ENCODE results near the gene MPP7.

Gene MPP7

DNA sequence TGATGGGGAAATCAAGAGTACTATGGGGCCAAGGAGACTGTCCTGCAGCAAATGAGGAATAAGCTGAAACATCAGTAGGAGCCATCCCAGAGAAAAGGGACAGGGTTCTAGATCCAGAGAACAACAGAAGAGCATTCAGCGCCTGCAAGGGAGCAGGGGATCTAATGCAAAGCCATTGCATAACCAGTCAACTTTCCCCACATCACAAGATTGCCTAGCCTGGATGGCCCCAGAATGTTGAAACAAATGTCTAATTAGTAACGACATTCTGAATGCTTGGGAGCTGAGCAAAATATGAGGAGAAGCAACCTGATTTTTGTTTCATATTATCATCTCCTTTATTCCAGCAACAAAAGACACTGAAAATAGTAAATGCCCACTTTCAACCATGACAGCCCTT is 2.7 kb upstream of the MPP7 start:
- no peak for DNase-seq (ENCODE audit: low spot score)

DNA sequence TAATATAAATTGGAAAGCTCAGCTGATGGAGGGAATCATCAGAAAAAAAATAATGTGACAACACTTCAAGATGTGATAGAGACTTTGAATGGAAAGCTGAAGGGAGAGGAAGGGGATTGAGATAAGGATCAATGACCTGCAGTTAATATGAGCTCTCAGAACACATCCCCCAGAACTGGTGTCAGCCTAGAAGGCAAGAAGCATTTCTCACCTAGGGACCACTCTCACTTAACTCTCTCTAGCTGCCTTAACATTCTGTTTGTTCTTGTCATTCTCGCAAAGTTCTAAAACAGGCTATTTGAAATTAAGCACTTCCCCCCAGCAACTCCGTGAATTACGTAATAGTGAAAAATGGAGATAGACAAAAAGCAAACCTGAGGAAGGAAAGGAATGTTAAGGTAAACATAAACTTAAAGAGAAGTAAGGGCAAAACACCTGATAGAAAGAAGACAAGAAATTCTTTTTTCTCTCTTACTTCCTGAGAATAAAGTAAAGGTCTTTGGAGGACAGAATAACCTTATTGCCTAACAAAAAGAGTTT is 1.2 kb upstream of the MPP7 start:
- DNase-seq (ENCODE audit: low spot score): no peak

DNA sequence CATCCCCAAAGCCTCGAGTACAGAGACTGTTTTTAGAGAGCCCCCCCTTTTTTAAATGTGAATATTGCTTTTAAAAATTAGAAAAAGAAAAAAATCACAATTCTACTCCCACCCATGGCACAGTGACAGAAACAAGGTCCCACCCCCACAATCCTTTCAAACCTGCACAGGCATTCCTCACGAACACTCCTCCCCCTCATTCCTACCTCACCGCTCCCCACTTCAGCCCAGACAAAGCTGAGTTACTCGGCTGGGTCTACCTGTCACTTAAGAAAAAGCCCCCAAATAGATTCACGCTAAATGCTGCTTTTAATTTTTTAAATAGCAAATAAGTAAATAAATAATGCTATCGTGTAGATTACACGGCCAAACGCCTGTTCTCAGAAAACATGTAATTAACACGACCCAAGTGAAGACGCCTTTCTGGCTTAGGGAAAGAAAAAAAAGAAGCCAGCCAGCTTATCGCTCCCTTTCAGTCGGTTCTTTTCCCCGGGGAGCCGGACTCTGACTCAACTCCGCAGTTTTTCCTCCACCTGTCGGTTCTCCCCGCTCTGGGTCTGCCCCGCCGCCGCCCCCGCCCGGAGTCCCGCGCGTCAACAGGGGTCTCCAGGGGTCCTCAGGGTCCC is 739 bp downstream of the MPP7 start:
- no peak for DNase-seq (ENCODE audit: low spot score)

DNA sequence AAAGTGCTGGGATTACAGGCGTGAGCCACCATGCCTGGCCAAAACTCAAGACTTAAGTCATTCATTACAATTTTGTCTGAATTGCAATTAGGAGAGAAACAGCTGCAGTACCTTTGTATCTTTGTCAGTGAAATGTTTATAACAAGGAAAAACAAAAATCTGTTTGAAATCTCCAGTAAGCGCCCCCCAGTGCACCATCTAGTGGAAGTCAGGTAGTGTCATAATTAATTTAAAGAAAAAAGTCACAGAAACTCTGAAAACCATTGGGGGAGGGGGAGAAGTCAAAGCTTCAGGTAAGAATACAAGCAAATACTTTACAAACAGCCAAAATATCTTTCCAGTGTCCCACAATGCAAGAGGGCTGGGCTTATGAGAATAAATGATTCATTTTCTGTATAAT is 2.8 kb downstream of the MPP7 start:
- peak; percentile 24 for DNase-seq (ENCODE audit: low spot score)

DNA sequence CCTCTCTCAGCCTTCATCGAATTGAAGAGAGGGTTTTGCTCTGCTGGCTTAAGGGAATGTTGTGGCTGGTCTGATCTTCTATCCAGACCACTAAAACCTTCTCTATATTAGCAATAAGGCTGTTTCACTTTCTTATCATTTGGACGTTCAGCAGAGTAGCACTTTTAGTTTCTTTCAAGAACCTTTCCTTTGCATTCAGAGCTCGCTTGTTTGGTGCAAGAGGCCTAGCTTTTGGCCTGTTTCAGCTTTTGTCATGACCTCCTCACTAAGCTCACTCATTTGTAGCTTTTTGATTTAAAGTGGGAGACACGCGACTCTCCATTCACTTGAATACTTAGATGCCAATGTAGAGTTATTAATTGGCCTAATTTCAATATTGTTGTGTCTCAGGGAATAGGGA is 3.9 kb downstream of the MPP7 start:
- DNase-seq (ENCODE audit: low spot score): no peak

DNA sequence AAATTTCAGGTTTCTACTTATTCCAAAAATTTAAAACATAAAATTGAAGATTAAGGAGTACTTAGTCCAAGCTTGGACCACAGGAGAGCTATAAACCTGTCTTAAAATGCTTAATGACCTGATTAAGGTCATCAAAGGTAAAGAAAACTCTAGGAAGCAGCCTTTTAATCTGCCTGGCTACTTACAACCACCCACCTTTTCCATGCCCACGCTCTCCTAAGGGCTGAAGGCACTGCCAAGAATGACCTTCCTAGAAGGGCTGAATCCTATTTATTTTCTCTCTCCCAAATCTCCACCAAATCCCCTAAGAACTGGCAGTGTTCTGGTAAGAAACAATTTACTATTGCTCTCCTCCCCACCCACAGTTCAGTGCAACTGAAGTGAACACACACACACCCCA is 6.8 kb downstream of the MPP7 start:
- DNase-seq (ENCODE audit: low spot score): no peak

DNA sequence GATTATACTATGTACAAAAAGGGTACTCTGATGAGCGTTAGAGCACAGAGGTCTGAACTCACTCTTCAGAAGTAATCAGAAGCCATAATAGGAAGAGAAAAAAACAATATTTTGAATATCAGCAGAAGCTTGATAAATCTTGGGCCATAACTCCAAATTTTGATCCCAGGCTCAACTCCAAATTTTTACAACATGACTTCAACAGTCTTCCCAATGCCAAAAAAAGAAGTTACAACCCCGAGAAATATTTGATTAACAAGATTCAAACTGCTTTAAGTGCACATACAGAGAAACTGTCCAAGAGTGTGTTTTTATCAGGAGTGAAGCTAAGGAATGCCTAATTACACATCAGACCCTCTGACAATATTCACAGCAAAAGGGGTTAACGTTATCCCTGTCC is 7.5 kb downstream of the MPP7 start:
- no peak for DNase-seq (ENCODE audit: low spot score)

DNA sequence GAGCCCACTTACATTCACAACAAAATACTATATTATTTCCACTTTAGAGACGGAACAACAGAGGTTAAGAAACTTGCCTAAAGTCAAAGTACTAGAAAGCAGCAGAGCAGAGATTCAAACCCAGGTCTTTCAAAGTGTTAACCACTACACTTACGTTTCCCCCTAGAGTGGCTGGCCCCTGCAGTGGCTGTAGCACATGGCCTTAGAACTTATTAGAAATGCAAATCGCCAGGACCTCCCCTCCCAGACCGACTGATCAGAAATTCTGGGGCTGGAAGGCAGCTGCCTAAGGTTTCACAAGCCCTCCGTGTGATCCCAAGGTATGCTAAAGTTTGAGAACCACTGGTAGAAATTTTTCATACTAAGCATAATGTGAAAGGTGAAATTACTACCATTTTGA is 8.1 kb downstream of the MPP7 start:
- DNase-seq (ENCODE audit: low spot score): no peak

DNA sequence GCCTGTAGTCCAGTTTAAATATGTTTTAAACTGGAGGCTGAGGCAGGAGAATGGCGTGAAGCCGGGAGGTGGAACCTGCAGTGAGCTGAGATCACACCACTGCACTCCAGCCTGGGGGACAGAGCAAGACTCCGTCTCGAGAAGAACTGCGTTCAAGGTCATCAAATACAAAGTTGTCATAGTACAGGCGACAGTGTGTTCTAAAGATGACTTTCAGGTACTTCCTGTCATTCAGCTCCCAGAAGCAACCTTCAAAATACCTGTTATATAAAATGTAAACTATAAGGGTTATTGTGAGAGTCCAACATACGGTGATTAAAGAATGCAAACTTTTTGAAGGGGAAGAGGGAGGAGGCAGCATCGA is 8.7 kb downstream of the MPP7 start:
- DNase-seq (ENCODE audit: low spot score): no peak

DNA sequence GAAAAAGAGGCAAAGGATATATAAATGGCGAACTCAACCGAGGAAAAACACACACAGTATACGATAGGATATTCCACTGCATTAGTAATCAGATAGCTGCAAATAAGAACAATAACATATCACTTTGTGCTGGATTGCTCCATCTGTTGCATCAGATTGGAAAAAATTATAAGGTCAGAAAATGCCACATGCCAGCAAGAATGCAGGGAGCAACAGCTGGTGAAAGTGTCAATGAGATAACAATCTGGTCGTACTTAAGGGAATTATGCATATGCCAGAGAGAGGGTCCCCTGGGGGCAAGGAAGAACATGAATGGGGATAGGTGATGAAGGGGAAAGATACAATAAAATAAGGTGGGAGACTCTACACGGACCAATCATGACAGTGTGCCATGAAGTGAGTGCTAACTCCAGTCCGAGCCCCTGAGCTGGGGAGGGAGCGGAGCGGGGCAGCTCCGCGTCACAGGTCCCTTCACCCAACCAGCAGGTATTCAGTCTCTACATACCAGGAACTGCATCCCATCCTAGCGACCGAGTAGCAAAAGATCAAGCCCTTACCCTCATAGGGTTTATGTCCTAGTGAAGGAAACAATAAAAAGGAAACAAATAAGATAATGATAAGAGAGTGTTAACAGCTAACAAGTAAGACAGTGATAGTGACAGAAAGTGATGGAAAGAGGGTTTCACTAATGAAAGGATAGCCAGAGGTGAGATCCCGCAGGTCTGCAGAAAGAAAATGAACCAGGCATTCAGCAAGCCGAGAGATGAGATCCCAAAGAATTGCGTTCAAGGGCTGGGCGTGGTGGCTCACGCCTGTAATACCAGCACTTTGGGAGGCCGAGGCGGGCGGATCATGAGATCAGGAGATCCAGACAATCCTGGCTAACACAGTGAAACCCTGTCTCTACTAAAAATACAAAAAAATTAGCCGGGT is 9.4 kb downstream of the MPP7 start:
- no peak for DNase-seq (ENCODE audit: low spot score)

DNA sequence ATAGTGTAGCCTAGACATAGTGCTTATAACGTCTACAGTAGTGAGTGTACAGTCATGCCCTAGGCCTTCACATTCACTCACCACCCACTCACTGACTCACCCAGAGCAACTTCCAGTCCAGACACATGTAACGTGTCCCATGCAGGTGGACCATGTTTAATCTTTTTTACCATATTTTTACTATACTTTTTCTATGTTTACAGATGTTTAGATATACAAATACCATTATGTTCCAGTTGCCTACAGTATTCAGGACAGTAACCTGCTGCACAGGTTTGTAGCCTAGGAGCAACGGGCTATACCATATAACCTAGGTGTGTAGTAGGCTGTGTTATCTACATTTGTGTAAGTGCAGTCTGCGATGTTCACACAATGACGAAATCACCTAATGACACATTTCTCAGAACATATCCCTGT is 11.0 kb downstream of the MPP7 start:
- DNase-seq (ENCODE audit: low spot score): peak; percentile 15

DNA sequence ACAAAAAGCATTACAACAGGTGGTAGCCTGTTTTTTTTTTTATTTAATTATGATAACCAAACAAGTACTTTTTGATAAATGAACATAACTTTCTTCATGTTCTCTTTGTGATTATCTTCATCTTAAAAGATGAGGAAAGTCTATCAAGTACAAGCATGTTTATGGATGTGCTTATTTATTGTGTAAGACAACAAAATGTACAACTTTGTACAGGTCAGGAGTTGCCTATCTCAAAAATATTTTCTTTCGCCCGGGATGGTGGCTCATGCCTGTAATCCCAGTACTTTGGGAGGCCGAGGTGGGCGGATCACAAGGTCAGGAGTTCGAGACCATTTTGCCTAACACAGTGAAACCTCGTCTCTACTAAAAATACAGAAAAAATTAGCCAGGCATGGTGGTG is 17.0 kb downstream of the MPP7 start:
- no peak for DNase-seq (ENCODE audit: low spot score)

DNA sequence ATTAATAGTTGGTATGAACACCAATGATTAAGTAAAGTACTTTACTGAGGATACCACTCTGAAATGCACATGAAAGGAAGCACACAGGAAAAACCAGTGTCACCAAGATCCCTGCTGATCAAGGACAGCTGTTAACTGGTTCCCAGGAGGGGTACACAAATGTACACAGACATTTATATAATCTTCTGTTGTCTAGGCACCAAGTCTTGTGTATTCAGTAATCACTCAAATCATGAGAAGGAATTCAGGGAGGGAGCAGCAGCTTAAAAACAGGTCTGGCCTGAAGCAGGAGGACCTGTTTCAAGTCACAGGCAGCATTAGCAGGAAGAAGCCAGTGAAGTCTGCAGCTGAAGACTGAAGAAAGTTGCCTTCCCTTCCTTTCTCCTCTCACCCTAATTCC is 18.7 kb downstream of the MPP7 start:
- no peak for DNase-seq (ENCODE audit: low spot score)

DNA sequence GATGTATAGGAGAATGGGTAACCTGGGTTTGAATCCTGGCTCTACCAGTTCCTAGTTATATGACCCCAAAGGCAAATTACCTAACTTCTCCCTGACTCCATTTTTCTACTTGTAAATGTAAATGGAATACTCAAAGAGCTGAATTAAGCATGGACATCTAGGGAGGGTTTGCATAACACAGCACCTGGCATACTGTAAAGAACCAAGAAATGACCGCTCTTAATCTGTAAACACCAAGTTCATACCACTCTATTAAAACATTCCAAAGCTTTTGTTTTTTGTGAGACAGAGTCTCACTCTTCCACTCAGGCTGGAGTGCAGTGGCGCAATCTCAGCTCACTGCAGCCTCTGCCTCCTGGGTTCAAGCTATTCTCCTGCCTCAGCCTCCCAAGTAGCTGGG is 19.6 kb downstream of the MPP7 start:
- DNase-seq (ENCODE audit: low spot score): no peak

DNA sequence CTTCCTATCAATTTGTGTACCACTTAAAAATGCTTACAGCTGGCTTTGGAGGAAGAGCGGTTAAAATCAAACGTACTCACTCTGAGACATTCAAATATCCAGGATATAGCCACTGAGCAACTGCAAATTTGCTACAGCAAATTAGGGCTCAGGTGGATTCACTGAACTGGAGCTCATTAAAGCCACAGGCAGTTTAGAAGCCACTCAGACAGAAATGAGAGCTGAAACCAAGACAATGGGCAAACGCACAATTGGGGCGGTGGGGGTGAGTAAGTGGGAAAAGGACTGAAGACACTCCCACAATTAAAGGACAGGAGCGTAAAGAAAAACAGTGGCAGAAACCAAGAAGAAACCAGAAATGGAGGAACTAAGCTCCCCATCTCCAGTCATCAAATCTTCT is 20.5 kb downstream of the MPP7 start:
- no peak for DNase-seq (ENCODE audit: low spot score)

DNA sequence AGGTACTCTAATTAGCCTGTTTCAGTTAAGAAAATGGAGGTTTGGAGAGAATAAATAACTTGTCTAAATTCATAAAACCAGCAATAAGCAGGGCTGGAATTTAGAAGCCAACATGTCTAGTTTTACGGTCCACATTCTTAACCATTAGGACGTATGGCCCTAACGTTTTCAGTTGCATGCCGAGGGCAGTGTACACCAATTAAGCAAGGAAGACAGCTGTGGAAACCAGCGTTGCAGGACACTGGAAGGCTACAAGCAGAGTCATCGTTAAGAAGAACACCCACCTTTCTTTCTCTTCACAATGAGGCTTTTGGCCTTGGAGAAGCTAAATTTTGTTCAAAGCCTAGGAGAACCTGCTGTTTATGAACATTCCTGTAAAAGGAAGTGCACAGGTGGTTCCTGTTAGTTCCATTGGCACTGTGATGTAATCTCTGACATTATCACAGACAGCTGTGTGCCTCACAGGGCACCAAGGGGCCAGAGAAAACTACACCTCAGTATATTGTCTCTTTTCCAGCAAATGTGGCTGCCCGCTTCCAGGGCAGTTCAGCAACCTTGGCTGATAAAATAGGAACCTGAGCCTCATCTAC is 21.0 kb downstream of the MPP7 start:
- no peak for DNase-seq (ENCODE audit: low spot score)

DNA sequence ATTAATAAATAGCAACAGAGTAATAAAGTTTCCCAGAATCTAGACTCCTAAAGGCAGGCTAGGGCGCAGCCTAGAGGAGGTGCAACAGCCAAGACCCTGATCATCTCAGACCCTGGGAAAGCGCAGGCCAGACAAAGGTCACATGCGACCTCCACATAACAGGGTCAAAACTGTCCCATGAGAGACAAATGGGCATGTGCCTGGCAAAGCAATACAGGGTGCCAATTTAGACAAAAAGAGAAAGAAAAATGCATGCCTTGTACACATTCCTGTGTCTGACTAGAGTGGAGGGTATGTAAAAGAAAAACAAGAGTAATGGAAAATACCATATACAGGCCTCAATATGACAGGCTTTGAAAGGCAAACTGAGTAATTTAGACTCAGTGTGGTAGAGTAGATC is 22.2 kb downstream of the MPP7 start:
- no peak for DNase-seq (ENCODE audit: low spot score)

DNA sequence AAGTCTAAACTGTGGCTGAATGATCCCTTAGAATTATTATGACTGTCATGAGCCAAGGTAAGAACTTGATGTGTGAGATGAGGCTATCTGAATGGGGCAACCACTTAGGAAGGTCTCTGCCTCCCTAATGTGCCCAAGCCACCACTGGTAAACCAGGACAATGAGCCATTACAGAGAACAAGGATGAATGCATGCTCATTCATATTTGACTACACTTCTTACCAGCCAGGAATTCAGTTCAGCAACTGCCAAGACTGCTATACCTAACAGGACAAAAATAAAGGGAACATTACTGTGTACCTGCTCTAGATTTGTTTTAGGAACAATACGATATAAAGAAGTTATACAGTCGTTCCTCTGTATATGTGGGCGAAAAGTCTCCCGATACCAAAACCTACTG is 23.0 kb downstream of the MPP7 start:
- no peak for DNase-seq (ENCODE audit: low spot score)

DNA sequence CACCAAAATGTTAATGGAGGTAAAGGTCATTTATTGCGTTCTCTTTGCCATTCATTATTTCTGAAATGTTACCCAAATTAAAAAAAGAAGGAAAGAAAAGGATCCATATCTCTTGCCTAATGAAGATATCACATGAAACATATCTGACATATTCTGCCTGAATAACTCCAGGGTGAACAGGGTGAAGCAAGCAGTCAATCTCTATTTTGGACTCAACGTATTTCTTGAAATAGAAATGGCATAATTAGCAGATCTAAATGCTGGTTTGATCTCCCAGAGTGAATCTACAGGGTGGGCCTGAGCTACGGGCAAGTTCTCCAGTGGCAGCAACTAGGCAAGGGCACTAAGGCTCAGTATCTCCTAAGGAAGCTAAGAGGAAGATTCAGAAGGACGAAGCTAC is 24.0 kb downstream of the MPP7 start:
- DNase-seq (ENCODE audit: low spot score): no peak

DNA sequence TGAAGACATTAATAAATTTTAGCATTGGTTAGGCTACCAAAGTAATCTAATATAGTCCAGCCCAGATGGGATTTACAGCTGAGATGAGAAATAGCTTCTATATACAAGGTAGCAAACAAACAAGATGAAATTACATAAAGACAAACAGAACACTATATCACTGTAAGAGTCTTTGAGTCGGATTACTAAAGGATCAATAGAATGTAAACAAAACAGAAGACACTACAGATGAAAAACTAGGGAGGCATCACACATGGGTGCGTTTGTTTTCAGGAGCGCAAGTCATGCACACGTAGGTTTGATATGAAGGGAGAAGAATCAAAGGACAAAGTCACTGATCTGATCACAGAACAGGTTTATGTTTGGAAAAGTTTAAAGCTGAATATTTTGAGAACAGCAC is 26.5 kb downstream of the MPP7 start:
- DNase-seq (ENCODE audit: low spot score): no peak

DNA sequence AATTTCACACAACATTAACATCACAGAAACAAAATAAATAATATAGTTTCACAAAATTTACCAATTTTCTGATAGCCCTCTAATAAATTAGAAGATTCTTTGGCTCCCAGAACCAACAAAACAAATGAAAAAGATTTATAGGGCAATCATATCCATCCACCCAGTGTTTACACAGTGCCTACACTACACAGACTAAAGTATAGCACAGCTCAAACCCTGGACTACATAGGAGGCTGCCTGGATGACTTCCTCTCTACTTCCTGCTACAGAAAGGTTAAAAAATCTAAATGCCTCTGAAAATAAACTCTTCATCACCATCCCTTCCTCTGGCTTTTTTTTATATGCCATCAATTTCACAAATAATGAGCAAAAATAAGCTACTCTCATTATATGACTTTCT is 28.4 kb downstream of the MPP7 start:
- DNase-seq (ENCODE audit: low spot score): no peak

DNA sequence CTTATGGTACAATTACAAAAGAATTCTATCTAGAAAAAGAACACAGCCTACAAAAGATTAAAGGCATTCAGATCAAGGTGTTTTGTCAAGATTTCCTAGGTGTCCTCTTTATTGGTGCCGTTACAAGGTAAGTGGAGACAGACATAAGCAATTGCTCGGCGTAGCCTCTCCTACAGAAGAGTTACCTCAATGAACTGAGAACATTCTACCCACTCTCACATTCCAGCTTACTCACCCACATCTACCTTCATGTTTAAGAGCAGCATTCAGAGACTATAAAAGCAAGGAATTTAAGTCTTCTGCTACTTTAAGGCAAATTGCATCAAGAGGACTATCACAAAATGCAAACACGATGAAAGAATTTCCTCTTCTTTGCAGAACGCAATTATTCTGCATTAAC is 29.5 kb downstream of the MPP7 start:
- no peak for DNase-seq (ENCODE audit: low spot score)

DNA sequence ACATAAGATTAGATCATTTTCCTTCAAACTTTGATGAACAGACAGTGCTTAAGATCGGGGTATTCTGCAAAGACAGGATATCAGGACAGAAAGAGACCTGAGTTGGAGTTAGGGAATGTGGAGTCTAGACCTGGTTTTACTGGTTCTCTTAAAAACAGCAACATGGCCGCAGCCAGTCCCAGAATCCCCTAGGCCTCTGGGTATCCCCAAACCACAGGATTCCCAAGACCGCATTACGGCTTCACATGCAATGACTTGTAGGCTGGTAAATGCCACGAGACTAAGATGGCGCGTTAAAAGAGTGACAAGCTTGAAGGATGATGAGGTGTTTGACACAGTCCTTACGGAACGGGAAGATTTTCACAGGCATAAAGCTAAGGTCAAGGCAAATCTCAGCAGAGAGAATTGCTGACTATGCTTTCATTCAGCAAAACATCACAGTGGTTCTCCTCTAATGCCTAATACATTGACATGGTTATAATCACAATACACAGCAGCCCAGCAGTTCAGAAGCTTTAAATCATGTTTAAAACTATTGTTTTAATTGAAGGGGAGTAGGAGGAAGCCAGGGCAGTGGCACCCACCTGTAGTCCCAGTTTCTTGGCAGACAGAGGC is 32.9 kb downstream of the MPP7 start:
- no peak for DNase-seq (ENCODE audit: low spot score)
